ENCODE data around the gene TERF2IP. TPM values are rescaled to one million over a fixed set of nuclear protein-coding genes. Genes with fewer than 3 reads are reported as not detected.

TERF2IP gene
- polyA plus RNA-seq, 3 donors = 39.7 to 64.1 (median 47.9) TPM

GRCh38 chr16:75647112-75647491 is 471 bp upstream of the TERF2IP start:
- Histone ChIP-seq H2AFZ (ENCODE audit: insufficient read depth, low read depth, low read length, poor library complexity, severe bottlenecking) (peak overlapping the region; percentile 95), H3K9ac (ENCODE audit: insufficient read depth, low read length, poor library complexity, severe bottlenecking) (peak overlapping the region; percentile 92), H3K79me2 (ENCODE audit: insufficient read depth, low read length) (peaks cover 99% of the 10 kb centered on the region), H3K27me3 (ENCODE audit: control insufficient read depth in 2 of 2, insufficient read depth in 2 of 2, low read length in 2 of 2) (no peaks in the 10 kb centered on the region), H3K9me3 (replicated peaks in 1 of 2; ENCODE audit: control insufficient read depth in 1 of 2, insufficient read depth in 1 of 2, low read length in 2 of 2) (no peaks in the 10 kb centered on the region), H3K4me2 (replicated peaks; ENCODE audit: extremely low read depth, low read length, poor library complexity, severe bottlenecking) (peak overlapping the region; percentile 88), H3K27ac (ENCODE audit: low read depth in 1 of 2, low read length in 2 of 2) (peak overlapping the region; percentile 89 to 97), H4K20me1 (ENCODE audit: insufficient read depth, low read length) (peaks cover 49% of the 10 kb centered on the region), H3K4me3 (replicated peaks in 1 of 3; ENCODE audit: low read depth in 2 of 3, low read length in 3 of 3) (peak overlapping the region; percentile 90 to 95 (median 92)), H3K4me1 (ENCODE audit: control insufficient read depth in 1 of 2, insufficient read depth in 2 of 2, low read length in 2 of 2) (peaks cover 34 to 43% of the 10 kb centered on the region in 2 donors), H3K36me3 (replicated peaks in 1 of 2; ENCODE audit: control insufficient read depth in 1 of 2, insufficient read depth in 2 of 2, low read length in 2 of 2) (peaks cover 26 to 36% of the 10 kb centered on the region in 2 donors)
- intact Hi-C loops (cut with micrococcal nuclease) = loop anchor here (1.0 to 5.0 kb wide), 3 partner anchors 24 to 185 kb away; partner anchors contain the start of genes ADAT1 (in 2 of the 2) and TMEM170A (in 1 of the 2)
- Mint-ChIP-seq H3K27me3 (ENCODE audit: low read depth in 3 of 3) (no peaks in the 10 kb centered on the region), H3K4me3 (peak overlapping the region; percentile 96 to 97), H3K4me1 (peaks cover 36% of the 10 kb centered on the region), H3K9me3 (peaks cover 0 to 4% (median 0%) of the 10 kb centered on the region in 7 donors), H3K27ac (peak overlapping the region; percentile 92 to 97 (median 95)), H3K36me3 (peaks cover 25 to 33% of the 10 kb centered on the region in 2 donors)
- no peak for DNase-seq
- WGBS (ENCODE audit: insufficient coverage) = under 1% methylated on average over 14 of the region's 18 CpGs
- no peak for TF ChIP-seq CTCF (IDR thresholded peaks at IDR 0.05)

DNA sequence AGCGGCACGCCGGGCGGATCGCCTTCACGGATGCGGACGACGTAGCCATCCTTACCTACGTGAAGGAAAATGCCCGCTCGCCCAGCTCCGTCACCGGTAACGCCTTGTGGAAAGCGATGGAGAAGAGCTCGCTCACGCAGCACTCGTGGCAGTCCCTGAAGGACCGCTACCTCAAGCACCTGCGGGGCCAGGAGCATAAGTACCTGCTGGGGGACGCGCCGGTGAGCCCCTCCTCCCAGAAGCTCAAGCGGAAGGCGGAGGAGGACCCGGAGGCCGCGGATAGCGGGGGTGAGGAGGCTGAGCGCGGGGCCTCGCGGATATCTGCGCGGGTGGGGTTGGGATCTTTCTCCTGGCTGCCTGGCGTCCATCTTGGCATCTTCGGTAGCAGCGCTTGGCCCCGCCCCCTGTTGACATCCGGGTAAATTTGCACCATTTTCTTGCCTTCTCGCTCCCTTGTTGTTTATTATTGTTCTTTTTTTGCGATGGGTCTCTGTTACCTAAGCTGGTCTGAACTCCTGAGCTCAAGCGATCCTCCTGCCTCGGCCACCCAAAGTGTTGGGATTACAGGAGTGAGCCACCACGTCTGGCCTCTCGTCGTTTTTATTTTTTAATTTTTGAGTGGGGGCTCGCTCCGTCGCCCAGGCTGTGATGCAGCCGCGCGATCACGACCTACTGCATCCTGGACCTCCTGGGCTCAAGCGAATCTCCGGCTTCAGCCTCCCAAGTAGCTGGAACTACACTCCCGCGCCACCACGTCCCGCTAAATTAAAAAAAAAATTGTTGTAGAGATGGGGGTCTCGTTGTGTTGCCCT is 898 bp downstream of the TERF2IP start:
- intact Hi-C loops (cut with micrococcal nuclease) = loop anchor here in 1 of 2 donors (5.0 kb wide), 1 partner anchor 186 kb away; the partner anchor contains the start of gene TMEM170A
- peaks cover 44% of the 10 kb centered on the region for H3K4me1 Mint-ChIP-seq
- Histone ChIP-seq H4K20me1 (ENCODE audit: insufficient read depth, low read length) (peaks cover 49% of the 10 kb centered on the region), H3K4me1 (ENCODE audit: control insufficient read depth in 1 of 2, insufficient read depth in 2 of 2, low read length in 2 of 2) (peaks cover 34 to 46% of the 10 kb centered on the region in 2 donors), H3K36me3 (replicated peaks in 1 of 2; ENCODE audit: control insufficient read depth in 1 of 2, insufficient read depth in 2 of 2, low read length in 2 of 2) (peaks cover 19 to 26% of the 10 kb centered on the region in 2 donors), H3K9ac (ENCODE audit: insufficient read depth, low read length, poor library complexity, severe bottlenecking) (peak overlapping the region; percentile 92), H3K27me3 (ENCODE audit: control insufficient read depth in 2 of 2, insufficient read depth in 2 of 2, low read length in 2 of 2) (no peaks in the 10 kb centered on the region), H3K4me3 (replicated peaks in 1 of 3; ENCODE audit: low read depth in 2 of 3, low read length in 3 of 3) (peak overlapping the region; percentile 90 to 95 (median 92)), H3K79me2 (ENCODE audit: insufficient read depth, low read length) (peaks cover 99% of the 10 kb centered on the region), H3K4me2 (replicated peaks; ENCODE audit: extremely low read depth, low read length, poor library complexity, severe bottlenecking) (peak overlapping the region; percentile 88), H2AFZ (ENCODE audit: insufficient read depth, low read depth, low read length, poor library complexity, severe bottlenecking) (peak overlapping the region; percentile 95), H3K27ac (ENCODE audit: low read depth in 1 of 2, low read length in 2 of 2) (peak overlapping the region; percentile 89 to 97), H3K9me3 (replicated peaks in 1 of 2; ENCODE audit: control insufficient read depth in 1 of 2, insufficient read depth in 1 of 2, low read length in 2 of 2) (no peaks in the 10 kb centered on the region)
- peak overlapping the region; percentile 93 to 98 (median 96) for H3K27ac Mint-ChIP-seq
- TF ChIP-seq CTCF (IDR thresholded peaks at IDR 0.05) = no peak
- WGBS (ENCODE audit: insufficient coverage) = under 1% methylated on average over 44 of the region's 62 CpGs
- peak; percentile 68 to 73 (median 68) for DNase-seq
- no peaks in the 10 kb centered on the region for H3K27me3 Mint-ChIP-seq (ENCODE audit: low read depth in 3 of 3)
- H3K4me3 Mint-ChIP-seq = peak overlapping the region; percentile 96 to 97
- peaks cover 0 to 4% (median 0%) of the 10 kb centered on the region in 7 donors for H3K9me3 Mint-ChIP-seq
- H3K36me3 Mint-ChIP-seq = peaks cover 18 to 19% of the 10 kb centered on the region in 2 donors
